Measurements from ENCODE around the gene ATP8A1.
A peak's percentile ranks its signal among the peaks of the same experiment; 100 is the strongest.

The ATP8A1 gene

GRCh38 chr4:42425146-42426065 is 231.5 kb downstream of the ATP8A1 start:
- DNase-seq (ENCODE audit: insufficient read length, low spot score) (no peak), FAIRE-seq (no peak)

GRCh38 chr4:42420140-42420539 is 236.8 kb downstream of the ATP8A1 start:
- FAIRE-seq, result no peak
- no peak for DNase-seq (ENCODE audit: insufficient read length, low spot score)

- no peak for FAIRE-seq
- DNase-seq (ENCODE audit: insufficient read length, low spot score), result no peak
Measured at GRCh38 chr4:42417550-42417949, 239.4 kb downstream of the ATP8A1 start.

- FAIRE-seq (no peak), DNase-seq (ENCODE audit: insufficient read length, low spot score) (no peak)
Measured at GRCh38 chr4:42416017-42416416, 240.9 kb downstream of the ATP8A1 start.

GRCh38 chr4:42415281-42415680 is 241.6 kb downstream of the ATP8A1 start:
- FAIRE-seq (no peak), DNase-seq (ENCODE audit: insufficient read length, low spot score) (no peak)

- FAIRE-seq, result no peak
- no peak for DNase-seq (ENCODE audit: insufficient read length, low spot score)
Measured at GRCh38 chr4:42412251-42412650, 244.7 kb downstream of the ATP8A1 start.

GRCh38 chr4:42411803-42412202 is 245.1 kb downstream of the ATP8A1 start:
- no peak for FAIRE-seq

GRCh38 chr4:42410446-42410845 is 246.5 kb downstream of the ATP8A1 start:
- no peak for DNase-seq (ENCODE audit: insufficient read length, low spot score)
- FAIRE-seq, result no peak

More at GRCh38 chr4:42411803-42412202, 245.1 kb downstream of the ATP8A1 start:
- DNase-seq (ENCODE audit: insufficient read length, low spot score), result no peak

- FAIRE-seq, result no peak
- DNase-seq (ENCODE audit: insufficient read length, low spot score), result no peak
Measured at GRCh38 chr4:42404001-42404400, 252.9 kb downstream of the ATP8A1 start.

- no peak for DNase-seq (ENCODE audit: insufficient read length, low spot score)
Measured at GRCh38 chr4:42401171-42401570, 255.7 kb downstream of the ATP8A1 start.

GRCh38 chr4:42399393-42399792 is 257.5 kb downstream of the ATP8A1 start:
- no peak for DNase-seq (ENCODE audit: insufficient read length, low spot score)
- no peak for FAIRE-seq

More at GRCh38 chr4:42401171-42401570, 255.7 kb downstream of the ATP8A1 start:
- no peak for FAIRE-seq

GRCh38 chr4:42398871-42399331 is 258.0 kb downstream of the ATP8A1 start:
- FAIRE-seq (peak; percentile 55), DNase-seq (ENCODE audit: insufficient read length, low spot score) (no peak)

- FAIRE-seq, result no peak
- no peak for DNase-seq (ENCODE audit: insufficient read length, low spot score)
Measured at GRCh38 chr4:42398171-42398870, 258.6 kb downstream of the ATP8A1 start.

- DNase-seq (ENCODE audit: insufficient read length, low spot score), result no peak
- no peak for FAIRE-seq
Measured at GRCh38 chr4:42397635-42398170, 259.2 kb downstream of the ATP8A1 start.

- peak; percentile 44 for FAIRE-seq
- DNase-seq (ENCODE audit: insufficient read length, low spot score), result peak; percentile 14
Measured at GRCh38 chr4:42396752-42397634, 259.9 kb downstream of the ATP8A1 start, which contains the start of gene SHISA3. TSS of gene SHISA3 (plus strand) at chr4:42397488. CDS start at chr4:42398057, 569 bp downstream.

- FAIRE-seq (peak; percentile 21), DNase-seq (ENCODE audit: insufficient read length, low spot score) (no peak)
Measured at GRCh38 chr4:42396361-42396751, 260.5 kb downstream of the ATP8A1 start.

GRCh38 chr4:42395595-42395994 is 261.3 kb downstream of the ATP8A1 start:
- FAIRE-seq (no peak), DNase-seq (ENCODE audit: insufficient read length, low spot score) (no peak)

- FAIRE-seq, result no peak
- no peak for DNase-seq (ENCODE audit: insufficient read length, low spot score)
Measured at GRCh38 chr4:42392436-42392835, 264.5 kb downstream of the ATP8A1 start.

- DNase-seq (ENCODE audit: insufficient read length, low spot score) (no peak), FAIRE-seq (no peak)
Measured at GRCh38 chr4:42391981-42392380, 264.9 kb downstream of the ATP8A1 start.

- FAIRE-seq (no peak), DNase-seq (ENCODE audit: insufficient read length, low spot score) (no peak)
Measured at GRCh38 chr4:42391355-42391664, 265.6 kb downstream of the ATP8A1 start.

All from GM19239 (cell line).